Hindlimb muscle (tissue), 1 donor: ENCODE data around the gene LDOC1. TPM values are rescaled to one million over a fixed set of nuclear protein-coding genes. Genes with fewer than 3 reads are reported as not detected.
"Not testable (repeated sequence)": the region's sequence is repeated elsewhere in the genome, so short reads cannot be mapped to it uniquely, and the experiment has no call there.

Source experiments
- DNase-seq: peaks from one replicate; pipeline ENCODE4 v3.0.0-alpha.2; 2013
- polyA plus RNA-seq: library from polyadenylated mRNA; unstranded; fragments of 120-200 nt; gene quantifications from one replicate; pipeline ENCODE4 v1.2.1, GENCODE V29; 2013; ENCODE audit not compliant: insufficient read length

LDOC1 gene
- polyA plus RNA-seq: 49.7 TPM

DNA sequence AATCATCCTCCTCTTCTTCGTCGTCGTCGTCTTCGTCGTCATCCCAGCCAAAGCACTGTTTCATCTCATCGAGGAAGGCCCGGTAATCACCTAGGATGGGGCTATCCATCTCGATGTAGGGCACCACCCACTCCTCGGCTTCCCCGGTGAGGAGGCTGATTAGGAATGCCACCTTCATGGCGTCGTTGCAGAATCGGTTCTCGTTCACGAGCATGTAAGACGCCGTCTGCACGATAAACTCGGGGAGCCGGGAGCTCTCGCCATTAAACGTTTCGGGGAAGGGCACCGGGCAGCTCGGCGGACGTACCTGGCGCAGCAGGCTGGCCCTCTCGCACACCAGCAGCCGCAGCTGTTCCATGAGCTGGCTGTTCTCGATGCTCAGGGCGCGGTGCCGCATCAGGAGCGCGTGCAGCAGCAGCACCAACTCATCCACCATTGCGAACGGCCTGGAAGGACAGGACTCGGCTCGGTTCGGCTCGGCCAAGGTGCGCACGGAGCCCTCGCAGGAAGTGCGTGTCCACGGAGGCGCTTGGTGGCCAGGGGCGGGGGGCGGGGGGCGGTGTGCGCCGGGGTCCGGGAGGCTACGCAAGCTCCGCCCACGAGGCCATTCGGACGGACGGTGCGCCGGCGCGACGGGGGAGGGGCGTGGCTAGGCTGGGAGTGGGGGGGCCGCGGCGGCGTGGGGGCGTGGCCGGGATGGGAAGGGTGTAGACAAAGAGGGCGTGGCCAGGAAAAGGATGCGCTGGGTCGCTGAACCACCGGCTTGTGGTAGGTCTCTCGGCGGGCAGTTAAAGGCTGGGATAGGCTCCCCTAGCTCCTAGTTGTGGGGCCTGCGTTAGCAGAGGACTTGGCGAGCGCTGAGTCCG lies at the start of gene LDOC1:
LDOC1 (minus strand) TSS at position 544 of the 866 bp plus-strand sequence; CDS start at position 436, 108 bp downstream.
- peak; percentile 80 for DNase-seq

GRCh38 chrX:141221611-141222010 lies 44.7 kb upstream of the LDOC1 start:
- DNase-seq: no peak

DNA sequence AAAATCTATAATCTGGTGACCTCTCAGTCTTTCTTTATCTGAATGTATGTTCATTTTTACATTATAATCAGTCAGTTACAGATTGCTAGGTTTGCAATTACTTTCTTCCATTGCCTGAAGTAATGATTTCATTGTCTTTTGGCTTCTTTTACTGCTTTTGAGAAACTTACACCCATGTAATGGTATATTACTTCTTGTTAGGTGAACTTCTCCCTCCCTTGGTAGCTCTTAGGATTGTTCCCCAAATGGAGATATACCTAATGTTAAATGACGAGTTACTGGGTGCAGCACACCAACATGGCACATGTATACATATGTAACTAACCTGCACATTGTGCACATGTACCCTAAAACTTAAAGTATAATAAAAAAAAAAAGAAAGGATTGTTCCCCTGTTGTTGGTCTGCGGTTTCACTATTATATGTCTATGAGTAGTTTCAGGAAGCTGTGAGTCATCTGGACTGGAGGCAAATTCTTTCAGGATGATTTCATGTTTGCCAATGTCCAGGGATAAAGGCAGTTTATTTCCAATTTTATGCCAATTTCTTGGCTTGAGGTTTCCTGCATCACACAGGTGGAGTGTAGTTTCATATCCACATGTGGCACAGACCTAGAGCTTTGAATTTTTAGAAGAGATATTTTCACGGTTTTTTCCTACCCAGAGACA lies 43.5 kb upstream of the LDOC1 start:
- no peak for DNase-seq

DNA sequence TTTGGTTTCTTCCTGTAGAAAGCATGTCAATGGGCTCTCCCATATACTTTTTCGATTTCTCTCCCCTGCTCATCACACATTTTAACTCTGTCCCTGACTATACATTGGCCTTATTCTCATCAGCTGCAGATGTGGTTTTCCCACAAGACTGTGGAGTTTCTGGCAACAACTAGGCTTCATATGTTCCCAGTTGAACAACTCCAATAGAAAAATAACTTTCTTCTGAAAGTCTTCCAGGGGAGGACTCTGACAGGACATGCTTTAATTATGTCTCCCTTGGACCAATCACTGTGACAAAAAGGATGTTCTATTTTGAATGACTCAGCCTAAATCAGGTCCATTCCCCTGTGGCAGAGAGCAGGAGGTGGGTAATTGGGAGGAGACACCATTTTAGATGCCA lies 37.3 kb upstream of the LDOC1 start:
- DNase-seq: no peak

- no peak for DNase-seq
These were observed 25.0 kb upstream of the LDOC1 start for GRCh38 chrX:141201962-141202361.

DNA sequence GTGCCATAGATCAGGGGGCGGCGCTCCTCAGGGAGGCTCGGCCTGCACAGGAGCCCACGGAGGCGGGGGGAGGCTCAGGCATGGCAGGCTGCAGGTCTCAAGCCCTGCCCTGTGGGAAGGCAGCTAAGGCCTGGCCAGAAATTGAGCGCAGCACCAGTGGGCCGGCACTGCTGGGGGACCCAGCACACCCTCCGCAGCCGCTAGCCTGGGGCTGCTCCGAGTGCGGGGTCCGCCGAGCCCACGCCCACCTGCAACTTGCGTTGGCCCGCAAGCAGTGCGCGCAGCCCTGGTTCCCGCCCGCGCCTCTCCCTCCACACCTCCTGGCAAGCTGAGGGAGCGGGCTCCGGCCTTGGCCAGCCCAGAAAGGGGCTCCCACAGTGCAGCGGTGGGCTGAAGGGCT lies 11.6 kb upstream of the LDOC1 start:
- not testable (repeated sequence) for DNase-seq

- DNase-seq: no peak
These were observed 8.4 kb upstream of the LDOC1 start for GRCh38 chrX:141185366-141185765.

DNA sequence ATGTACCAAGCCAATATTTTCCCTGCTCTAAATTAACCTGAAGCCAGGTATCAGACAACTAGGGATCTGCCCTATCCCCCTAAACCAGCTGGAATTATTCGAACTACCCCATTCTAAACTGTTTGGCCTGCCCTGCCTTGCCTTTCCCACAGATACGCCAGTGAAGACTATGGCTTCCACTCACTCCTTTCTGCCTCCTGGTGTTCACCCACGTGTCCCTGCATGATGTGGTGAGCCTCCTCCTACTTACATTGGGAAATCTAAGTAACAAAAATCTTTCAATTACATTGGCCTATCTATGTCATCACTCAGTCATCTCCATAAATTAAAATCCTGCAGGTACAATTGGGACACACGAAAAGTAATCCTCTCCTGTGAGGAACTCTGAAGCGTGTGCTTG lies 6.1 kb upstream of the LDOC1 start:
- no peak for DNase-seq

- no peak for DNase-seq
These were observed 3.9 kb upstream of the LDOC1 start for GRCh38 chrX:141180851-141181250.

DNA sequence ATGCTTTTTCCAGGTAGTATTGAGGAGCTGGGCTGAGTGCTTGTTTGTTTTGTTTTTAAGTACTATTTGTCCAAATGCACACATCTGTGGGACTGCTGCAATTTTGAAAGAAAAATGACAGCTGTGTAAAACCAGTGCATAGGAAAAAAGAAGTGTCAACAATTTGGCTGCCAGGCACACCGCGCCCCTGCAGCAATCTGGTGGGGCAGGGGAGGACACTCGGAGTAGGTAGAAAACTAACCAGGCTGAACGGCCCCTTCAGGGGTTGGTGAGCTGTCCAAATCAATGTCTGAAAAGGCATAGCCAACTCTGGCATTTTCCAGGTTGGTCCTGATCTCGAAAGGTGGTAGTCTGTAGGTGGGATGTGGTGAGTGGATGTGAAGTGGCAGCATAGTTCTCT lies 1.1 kb downstream of the LDOC1 start:
- DNase-seq: no peak

DNA sequence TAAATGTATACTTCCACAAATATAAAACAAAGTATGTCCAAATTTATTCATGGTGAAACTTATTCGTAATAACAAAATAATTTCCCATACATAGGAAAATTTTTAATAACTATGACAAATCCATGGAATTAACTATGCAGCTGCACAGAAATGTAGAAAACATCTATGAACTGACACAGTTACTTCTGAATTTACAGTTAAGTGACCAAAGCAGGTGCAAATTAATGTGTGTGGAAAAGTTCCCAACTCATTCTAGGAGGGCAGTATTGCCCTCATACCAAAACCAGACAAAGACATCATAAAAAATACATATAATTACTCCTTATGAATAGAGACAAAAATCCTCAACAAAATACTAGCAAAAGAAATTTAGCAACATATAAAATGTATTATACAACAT lies 12.5 kb downstream of the LDOC1 start:
- no peak for DNase-seq

- no peak for DNase-seq
These were observed 18.8 kb downstream of the LDOC1 start for GRCh38 chrX:141158084-141158483.

- DNase-seq: not testable (repeated sequence)
These were observed 21.7 kb downstream of the LDOC1 start for GRCh38 chrX:141155231-141155630.

DNA sequence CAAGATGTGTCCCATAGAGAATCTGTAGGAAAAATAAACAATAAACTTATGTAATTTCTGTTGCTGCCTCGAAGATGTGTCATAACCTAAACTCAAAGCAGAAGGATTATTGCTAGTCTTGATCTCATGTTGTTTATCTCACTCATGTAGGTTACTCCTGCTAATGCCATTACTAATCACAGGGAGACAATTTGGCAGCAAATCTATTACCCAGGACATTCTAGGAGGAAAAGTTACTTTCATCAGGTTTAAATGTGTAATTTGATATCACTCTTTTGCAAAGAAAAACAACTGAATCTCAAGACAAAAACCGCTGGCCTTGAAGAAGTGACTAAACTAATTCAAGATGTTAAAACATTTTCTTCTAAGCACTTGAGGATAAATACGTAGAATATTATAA lies 34.0 kb downstream of the LDOC1 start:
- DNase-seq: no peak

DNA sequence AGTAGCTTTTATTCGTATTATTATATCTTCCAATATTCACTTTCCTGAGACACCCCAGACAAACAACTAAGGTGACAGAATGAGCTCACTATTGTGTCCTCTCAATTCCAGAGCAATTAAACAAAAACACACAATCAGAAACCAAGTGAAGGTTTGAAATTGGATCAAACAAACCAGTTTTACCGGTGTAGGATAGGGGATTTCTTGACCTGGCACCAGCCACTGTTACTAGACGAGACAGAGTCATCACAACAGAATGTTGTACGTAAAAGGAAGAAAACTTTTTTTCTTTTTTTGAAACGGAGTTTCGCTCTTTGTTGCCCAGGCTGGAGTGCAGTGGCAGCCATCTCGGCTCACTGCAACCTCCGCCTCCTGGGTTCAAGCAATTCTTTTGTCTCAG lies 43.7 kb downstream of the LDOC1 start:
- no peak for DNase-seq

- no peak for DNase-seq
These were observed 49.8 kb downstream of the LDOC1 start for GRCh38 chrX:141127146-141127545.

Other genes with a start within 250 kb of the LDOC1 start
- gene SPANXB1, start 174.5 kb downstream of the LDOC1 start, polyA plus RNA-seq: not detected
- gene SPANXC, start 65.4 kb upstream of the LDOC1 start, polyA plus RNA-seq: not detected